Inflammatory macrophage (primary cell): ENCODE measurements around the gene IRGC.

ENCODE experiments used
- DNase-seq, 2 donors: peaks; one replicate each; pipeline ENCODE4 v3.0.0-alpha.2; 2020 to 2022

The IRGC gene

GRCh38 chr19:43725468-43725867 lies 9.6 kb downstream of the IRGC start:
- peak in 1 of 2 donors; percentile 15 for DNase-seq

- peak; percentile 50 to 62 for DNase-seq
These were observed 11.1 kb downstream of the IRGC start for GRCh38 chr19:43726736-43727592.

- no peak for DNase-seq
These were observed 11.6 kb downstream of the IRGC start for GRCh38 chr19:43727593-43727853.

- DNase-seq = no peak
These were observed 14.0 kb downstream of the IRGC start for GRCh38 chr19:43729919-43730318.

GRCh38 chr19:43731346-43731745 lies 15.5 kb downstream of the IRGC start:
- no peak for DNase-seq

GRCh38 chr19:43731846-43732245 lies 16.0 kb downstream of the IRGC start:
- DNase-seq = peak; percentile 24 to 45

GRCh38 chr19:43735013-43735412 lies 19.1 kb downstream of the IRGC start:
- DNase-seq = no peak

GRCh38 chr19:43735957-43736356 lies 20.1 kb downstream of the IRGC start:
- no peak for DNase-seq

GRCh38 chr19:43738780-43739211 lies 22.9 kb downstream of the IRGC start:
- DNase-seq = peak; percentile 73 to 86

GRCh38 chr19:43739439-43740235 lies 23.8 kb downstream of the IRGC start:
- DNase-seq = no peak

GRCh38 chr19:43741075-43741825 lies 25.4 kb downstream of the IRGC start:
- no peak for DNase-seq

- no peak for DNase-seq
These were observed 27.2 kb downstream of the IRGC start for GRCh38 chr19:43743059-43743458.

GRCh38 chr19:43747557-43748204 lies 31.8 kb downstream of the IRGC start:
- no peak for DNase-seq

GRCh38 chr19:43748205-43748594 lies 32.3 kb downstream of the IRGC start:
- DNase-seq = no peak

- no peak for DNase-seq
These were observed 32.8 kb downstream of the IRGC start for GRCh38 chr19:43748685-43749084.

- DNase-seq = no peak
These were observed 33.3 kb downstream of the IRGC start for GRCh38 chr19:43749152-43749551.

- DNase-seq = no peak
These were observed 34.0 kb downstream of the IRGC start for GRCh38 chr19:43749898-43750297.

- DNase-seq = no peak
These were observed 35.8 kb downstream of the IRGC start for GRCh38 chr19:43751466-43752220.

- DNase-seq = no peak
These were observed 36.5 kb downstream of the IRGC start for GRCh38 chr19:43752287-43752875.

GRCh38 chr19:43754253-43754502 lies 38.3 kb downstream of the IRGC start:
- no peak for DNase-seq

GRCh38 chr19:43754503-43755255 lies 38.8 kb downstream of the IRGC start, which contains the start of gene SMG9:
TSS of gene SMG9 (minus strand) at chr19:43754962. CDS start at chr19:43750741, 4,221 bp downstream.
- DNase-seq = peak; percentile 98 to 99
